LoVo (cell line): ENCODE measurements around the gene RGS17.

Experiments used
- DNase-seq: peaks from one replicate; pipeline ENCODE4 v3.0.0-alpha.2; 2016; ENCODE audit warnings: low spot score

RGS17 gene

DNA sequence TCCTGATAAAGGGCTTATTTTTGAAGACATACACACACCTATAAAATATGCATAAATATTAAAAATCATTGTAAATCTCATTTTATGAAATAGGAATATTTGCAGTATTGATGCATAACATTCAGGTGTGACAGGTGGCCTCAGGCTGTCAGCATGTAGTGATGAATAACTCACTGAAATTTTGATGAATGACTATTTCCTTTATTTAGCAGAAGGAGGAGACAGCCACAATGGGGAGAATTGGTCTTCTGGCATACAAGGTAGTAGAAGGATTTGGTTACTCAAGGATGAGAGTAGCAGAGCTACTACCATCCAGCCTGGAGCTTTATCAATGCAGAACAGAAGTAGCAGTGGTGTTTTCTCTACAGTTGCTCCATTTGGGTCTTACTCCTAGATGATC, 47.2 kb downstream of the RGS17 start:
- no peak for DNase-seq

DNA sequence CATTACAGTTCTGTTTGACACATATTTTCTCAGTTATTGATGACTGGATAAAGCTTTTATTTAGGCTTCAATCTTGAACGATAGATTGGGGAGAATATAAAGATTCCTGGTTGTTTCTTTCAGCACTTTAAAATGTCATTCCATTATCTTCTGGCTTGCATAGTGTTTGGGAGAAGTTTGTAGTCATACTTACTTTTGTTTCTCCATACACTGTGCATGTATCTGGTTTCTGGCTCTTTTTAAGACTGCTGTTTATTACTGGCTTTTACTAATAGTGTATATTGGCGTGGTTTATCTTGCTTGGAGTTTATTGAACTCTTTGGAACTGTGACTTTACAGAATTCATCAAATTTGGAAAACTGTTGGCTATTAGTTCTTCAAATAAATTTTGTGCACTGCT, 49.2 kb downstream of the RGS17 start:
- no peak for DNase-seq

DNA sequence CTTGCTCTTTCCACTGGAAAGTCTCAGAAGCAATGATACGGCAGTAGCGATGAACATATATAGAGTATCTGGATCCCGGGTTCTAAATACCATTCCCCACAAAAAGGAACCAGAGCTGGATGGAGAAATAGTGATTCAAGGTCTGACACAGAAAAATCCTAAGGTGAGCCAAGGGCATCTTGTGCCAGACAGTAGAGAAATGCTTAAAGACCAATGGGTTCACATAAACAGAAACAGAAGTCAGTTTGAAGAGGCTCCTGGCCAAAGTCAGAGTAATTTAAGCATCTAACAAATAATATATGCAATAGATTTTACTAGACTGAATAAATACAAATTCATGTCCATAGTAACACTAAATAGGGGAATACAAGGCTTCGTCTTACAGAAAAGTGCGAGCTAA, 54.7 kb downstream of the RGS17 start:
- DNase-seq = no peak

DNA sequence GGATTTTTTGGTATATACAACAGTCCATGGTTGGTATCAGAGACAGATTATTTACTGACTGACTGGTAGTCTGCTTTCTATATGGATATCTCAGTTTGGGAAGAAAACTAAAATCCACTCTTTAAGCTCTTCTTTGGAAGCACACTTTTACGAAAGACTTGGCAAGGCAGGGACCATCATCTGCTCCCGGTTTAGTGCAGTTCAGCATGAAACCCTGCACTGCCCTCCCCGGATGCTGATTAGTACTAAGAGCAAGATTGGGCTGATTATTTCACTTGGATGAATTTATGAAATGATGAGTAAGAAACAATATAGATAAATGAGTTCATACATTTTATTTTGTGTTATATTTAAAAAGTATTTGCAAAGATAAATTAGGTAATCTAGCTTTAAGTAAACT, 56.3 kb downstream of the RGS17 start:
- DNase-seq = no peak

GRCh38 chr6:153073841-153074240, 57.2 kb downstream of the RGS17 start:
- no peak for DNase-seq

DNA sequence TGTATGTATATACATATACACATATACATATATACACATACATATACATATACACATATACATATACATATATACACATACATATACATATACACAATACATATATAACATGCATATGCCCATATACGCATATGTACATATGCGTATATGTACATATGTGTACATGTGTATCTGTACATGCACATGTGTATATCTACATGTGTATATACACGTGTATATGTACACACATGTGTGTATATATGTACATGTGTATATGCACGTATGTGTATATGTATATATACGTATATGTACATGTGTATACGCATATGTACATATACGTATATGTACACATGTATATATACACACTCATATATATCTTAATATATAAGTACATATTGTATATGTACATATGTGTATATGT, 60.3 kb downstream of the RGS17 start:
- DNase-seq = no peak

GRCh38 chr6:153069897-153070296, 61.2 kb downstream of the RGS17 start:
- DNase-seq = no peak

GRCh38 chr6:153065222-153065621, 65.9 kb downstream of the RGS17 start:
- DNase-seq = no peak

DNA sequence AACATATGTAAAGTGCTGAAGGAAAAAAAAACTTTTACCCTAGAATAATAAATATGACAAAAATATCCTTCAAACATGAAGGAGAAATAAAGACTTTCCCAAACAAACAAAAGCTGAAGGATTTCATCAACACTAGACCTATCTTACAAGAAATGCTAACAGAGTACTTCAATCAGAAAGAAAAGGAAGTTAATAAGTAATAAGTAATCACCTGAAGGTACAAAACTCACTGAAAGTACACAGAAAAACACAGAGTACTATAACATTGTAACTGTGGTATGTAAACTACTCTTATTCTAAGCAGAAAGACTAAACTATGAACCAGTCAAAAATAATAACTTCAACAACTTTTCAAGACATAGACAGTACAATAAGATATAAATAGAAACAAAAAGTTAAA, 67.1 kb downstream of the RGS17 start:
- DNase-seq = no peak

DNA sequence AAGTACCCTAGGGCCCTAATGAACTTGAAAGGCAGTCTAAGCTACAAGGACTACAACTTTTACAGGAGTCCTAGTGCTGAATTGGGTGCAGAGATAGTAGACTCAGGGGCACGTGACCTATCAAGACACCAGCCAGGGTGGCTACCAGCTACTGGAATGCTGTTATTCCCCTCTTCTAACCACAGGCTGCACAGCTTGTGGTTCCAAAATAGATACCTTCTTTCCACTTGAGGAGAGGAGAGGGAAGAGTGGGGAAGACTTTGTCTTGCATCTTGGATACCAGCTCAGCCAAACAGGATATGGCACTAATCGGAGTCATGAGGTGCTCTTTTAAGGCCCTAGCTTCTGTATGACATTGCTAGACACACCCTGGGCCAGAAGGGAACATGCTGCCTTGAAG, 68.6 kb downstream of the RGS17 start:
- no peak for DNase-seq

GRCh38 chr6:153059757-153060156, 71.3 kb downstream of the RGS17 start:
- no peak for DNase-seq

GRCh38 chr6:153059311-153059710, 71.8 kb downstream of the RGS17 start:
- DNase-seq = no peak

GRCh38 chr6:153058909-153059308, 72.2 kb downstream of the RGS17 start:
- no peak for DNase-seq

GRCh38 chr6:153058291-153058690, 72.8 kb downstream of the RGS17 start:
- no peak for DNase-seq

- DNase-seq = no peak
Observed at GRCh38 chr6:153056308-153056707, 74.8 kb downstream of the RGS17 start.

- no peak for DNase-seq
Observed at GRCh38 chr6:153051801-153052200, 79.3 kb downstream of the RGS17 start.

GRCh38 chr6:153048631-153049030, 82.5 kb downstream of the RGS17 start:
- no peak for DNase-seq

GRCh38 chr6:153047386-153047785, 83.7 kb downstream of the RGS17 start:
- no peak for DNase-seq

- DNase-seq = no peak
Observed at GRCh38 chr6:153045271-153045670, 85.8 kb downstream of the RGS17 start.

DNA sequence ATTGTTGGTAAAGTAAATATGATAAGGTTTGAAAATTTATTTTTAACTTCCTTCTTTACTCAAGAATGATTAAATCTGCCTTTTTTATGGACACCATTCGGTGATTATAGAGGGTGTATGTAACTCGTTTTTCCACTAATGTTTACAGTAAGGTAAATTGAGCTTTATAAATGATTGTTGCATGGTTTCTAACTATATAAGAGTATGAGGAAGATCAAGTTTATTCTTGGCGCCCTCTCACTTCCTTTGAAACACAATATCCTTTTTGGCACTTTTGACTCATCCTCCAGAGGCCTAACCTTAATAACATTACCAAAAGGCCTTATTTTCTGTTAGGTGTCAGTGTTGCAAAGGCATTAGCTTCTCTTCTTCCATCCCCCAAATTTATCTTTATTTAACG, 86.8 kb downstream of the RGS17 start:
- DNase-seq = no peak

- DNase-seq = no peak
Observed at GRCh38 chr6:153043719-153044118, 87.4 kb downstream of the RGS17 start.

DNA sequence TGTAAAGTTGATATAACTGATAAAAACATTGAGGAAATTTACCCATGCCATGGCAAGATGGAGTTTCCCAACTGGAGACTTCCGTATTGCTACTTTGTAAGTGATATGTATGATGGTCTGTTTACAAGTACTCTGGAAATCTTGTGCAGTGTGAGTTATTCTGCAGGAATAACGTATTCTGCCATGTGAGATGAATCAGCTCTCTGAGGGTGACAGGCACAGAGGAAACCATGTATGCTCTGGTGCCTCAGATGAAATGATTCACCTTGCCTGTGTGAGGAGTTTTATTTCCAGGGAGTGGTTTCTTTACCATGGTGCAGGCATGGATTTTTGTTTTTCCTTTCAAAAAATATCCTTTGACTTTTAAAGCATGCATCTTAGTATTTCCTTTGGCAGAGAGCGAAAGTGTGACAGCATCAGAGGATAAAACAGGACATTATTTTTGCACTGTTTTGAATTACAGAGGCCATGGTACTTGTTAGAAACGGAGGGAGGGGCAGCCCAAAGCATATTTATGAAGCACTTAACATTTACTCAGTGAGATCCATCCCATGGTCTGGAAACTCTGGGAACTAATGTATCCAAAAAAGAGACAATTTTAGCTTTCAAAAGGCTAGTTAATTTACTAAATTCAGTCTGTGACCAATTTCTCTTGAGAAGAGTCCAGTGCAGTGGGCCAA, 92.6 kb downstream of the RGS17 start:
- DNase-seq = no peak

GRCh38 chr6:153034139-153034538, 96.9 kb downstream of the RGS17 start:
- DNase-seq = no peak

DNA sequence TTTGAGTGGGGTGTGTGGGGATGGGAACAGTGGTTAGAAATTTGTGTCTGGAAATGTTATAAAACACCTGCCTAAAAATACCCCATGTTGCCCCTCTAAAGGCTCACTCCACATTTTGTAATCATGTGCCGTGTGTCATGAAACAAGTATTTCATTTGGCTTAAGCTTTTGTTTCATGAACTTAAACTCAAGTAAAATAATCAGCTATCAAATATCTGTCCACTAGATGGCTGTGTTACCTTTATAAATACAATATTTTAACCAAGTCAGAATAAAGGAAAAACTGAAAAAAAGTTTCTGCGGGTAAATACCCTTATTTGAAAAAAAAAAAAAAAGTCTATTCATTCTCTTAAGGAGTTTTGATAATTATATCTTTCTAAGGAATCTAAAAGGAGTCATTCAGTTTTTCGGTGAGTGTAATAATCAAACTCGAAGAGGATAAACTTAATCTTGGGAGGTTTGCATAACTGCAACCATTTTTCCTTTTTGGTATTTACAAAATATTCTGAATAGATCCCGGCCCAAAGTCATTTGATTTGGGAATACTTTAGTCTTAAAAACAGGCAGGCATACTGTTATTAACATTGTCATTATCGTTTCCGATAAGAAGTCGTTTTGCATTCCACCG, 98.7 kb downstream of the RGS17 start:
- peak; percentile 39 for DNase-seq
